ENCODE measurements around the gene BBS9. TPM values are rescaled to one million over a fixed set of nuclear protein-coding genes. Genes with fewer than 3 reads are reported as not detected.
A peak's percentile ranks its signal among the peaks of the same experiment; 100 is the strongest.

BBS9 gene
- total RNA-seq, 2 donors from 2014 or later, result 7.9 to 11.0 TPM

- ATAC-seq, result no peak
- no peak for DNase-seq
- intact Hi-C loops (cut with DNase I, micrococcal nuclease), result no loop called here
Observed at GRCh38 chr7:33639552-33640197, 510.3 kb downstream of the BBS9 start.

- ATAC-seq (no peak), DNase-seq (no peak)
- intact Hi-C loops (cut with DNase I, micrococcal nuclease), result no loop called here
Observed at GRCh38 chr7:33640741-33641140, 511.4 kb downstream of the BBS9 start.

- DNase-seq (no peak), ATAC-seq (peak; percentile 87)
- intact Hi-C loops (cut with DNase I, micrococcal nuclease), result no loop called here
Observed at GRCh38 chr7:33642312-33642711, 512.9 kb downstream of the BBS9 start.

GRCh38 chr7:33643530-33643929, 514.2 kb downstream of the BBS9 start:
- DNase-seq (no peak), ATAC-seq (no peak)
- intact Hi-C loops (cut with DNase I, micrococcal nuclease), result no loop called here

- intact Hi-C loops (cut with DNase I, micrococcal nuclease), result no loop called here
- no peak for DNase-seq
- no peak for ATAC-seq
Observed at GRCh38 chr7:33644489-33644888, 515.1 kb downstream of the BBS9 start.

- no peak for DNase-seq
- intact Hi-C loops (cut with DNase I, micrococcal nuclease), result no loop called here
- ATAC-seq, result no peak
Observed at GRCh38 chr7:33645104-33645503, 515.7 kb downstream of the BBS9 start.

- intact Hi-C loops (cut with DNase I, micrococcal nuclease), result no loop called here
- DNase-seq (no peak), ATAC-seq (no peak)
Observed at GRCh38 chr7:33646166-33646565, 516.8 kb downstream of the BBS9 start.

GRCh38 chr7:33646891-33647391, 517.6 kb downstream of the BBS9 start:
- DNase-seq (no peak), ATAC-seq (peak; percentile 53)
- intact Hi-C loops (cut with DNase I, micrococcal nuclease), result no loop called here

GRCh38 chr7:33649476-33650441, 520.4 kb downstream of the BBS9 start:
- intact Hi-C loops (cut with DNase I, micrococcal nuclease), result no loop called here
- peak; percentile 31 to 60 for DNase-seq
- peak; percentile 100 for ATAC-seq

- ATAC-seq, result no peak
- intact Hi-C loops (cut with DNase I, micrococcal nuclease), result no loop called here
- DNase-seq, result no peak
Observed at GRCh38 chr7:33650828-33651227, 521.5 kb downstream of the BBS9 start.

GRCh38 chr7:33651998-33652515, 522.7 kb downstream of the BBS9 start:
- DNase-seq (no peak), ATAC-seq (no peak)
- intact Hi-C loops (cut with DNase I, micrococcal nuclease), result no loop called here

- intact Hi-C loops (cut with DNase I, micrococcal nuclease), result no loop called here
- DNase-seq, result no peak
- no peak for ATAC-seq
Observed at GRCh38 chr7:33654676-33655075, 525.3 kb downstream of the BBS9 start.

Other genes with a start within 250 kb of the BBS9 start
- gene KBTBD2, start 237.8 kb upstream of the BBS9 start, total RNA-seq, result 10 to 100 TPM; 22.2 to 25.7 TPM
- gene FKBP9, start 172.1 kb upstream of the BBS9 start, total RNA-seq, result 100 to 1,000 TPM in 1 of 2 donors, 10 to 100 TPM in 1; 89.5 to 136 TPM
- gene NT5C3A, start 66.8 kb upstream of the BBS9 start, total RNA-seq, result 10 to 100 TPM; 85.0 to 98.5 TPM
- 1 to 10 TPM; 9.5 to 9.9 TPM for gene RP9, start 20.2 kb upstream of the BBS9 start, total RNA-seq

Measured in left colon (tissue), 2 donors.